Hypothalamus (tissue), 51 donors: ENCODE results near the gene RAVER2.
A peak's percentile ranks its signal among the peaks of the same experiment; 100 is the strongest.
"Not testable (repeated sequence)": the region's sequence is repeated elsewhere in the genome, so short reads cannot be mapped to it uniquely, and the experiment has no call there.

Experiments
- DNase-seq, 51 donors: peaks; one replicate each; lab custom pipeline; 2025; lab: John Stamatoyannopoulos, UW

The RAVER2 gene

GRCh38 chr1:64801851-64802523 lies 57.1 kb downstream of the RAVER2 start:
- no peak for DNase-seq

GRCh38 chr1:64809309-64809708 lies 64.4 kb downstream of the RAVER2 start:
- no peak for DNase-seq

- no peak for DNase-seq
These were observed 65.1 kb downstream of the RAVER2 start for GRCh38 chr1:64810001-64810400.

GRCh38 chr1:64811131-64811530 lies 66.3 kb downstream of the RAVER2 start:
- DNase-seq, result no peak

GRCh38 chr1:64814427-64814826 lies 69.6 kb downstream of the RAVER2 start:
- no peak for DNase-seq

- DNase-seq, result not testable (repeated sequence)
These were observed 72.5 kb downstream of the RAVER2 start for GRCh38 chr1:64817364-64817763.

GRCh38 chr1:64820572-64820971 lies 75.7 kb downstream of the RAVER2 start:
- not testable (repeated sequence) for DNase-seq

- no peak for DNase-seq
These were observed 77.7 kb downstream of the RAVER2 start for GRCh38 chr1:64822621-64823020.

- peak in 33 of 51 donors; percentile 7 to 76 (median 40) for DNase-seq
These were observed 79.0 kb downstream of the RAVER2 start for GRCh38 chr1:64823691-64824476.

GRCh38 chr1:64826991-64827390 lies 82.1 kb downstream of the RAVER2 start:
- DNase-seq, result no peak

GRCh38 chr1:64828829-64829228 lies 84.0 kb downstream of the RAVER2 start:
- no peak for DNase-seq

GRCh38 chr1:64829411-64830029 lies 84.6 kb downstream of the RAVER2 start:
- DNase-seq, result no peak

- no peak for DNase-seq
These were observed 85.3 kb downstream of the RAVER2 start for GRCh38 chr1:64830030-64830651.

- DNase-seq, result no peak
These were observed 89.9 kb downstream of the RAVER2 start for GRCh38 chr1:64834734-64835133.

GRCh38 chr1:64836802-64837201 lies 91.9 kb downstream of the RAVER2 start:
- no peak for DNase-seq

- DNase-seq, result no peak
These were observed 93.6 kb downstream of the RAVER2 start for GRCh38 chr1:64838486-64838885.

GRCh38 chr1:64839261-64839660 lies 94.4 kb downstream of the RAVER2 start:
- DNase-seq, result no peak

- peak in 1 of 51 donors; percentile 15 for DNase-seq
These were observed 95.0 kb downstream of the RAVER2 start for GRCh38 chr1:64839732-64840405.

- no peak for DNase-seq
These were observed 96.6 kb downstream of the RAVER2 start for GRCh38 chr1:64841330-64842065.

GRCh38 chr1:64842224-64842623 lies 97.3 kb downstream of the RAVER2 start:
- no peak for DNase-seq
